HepG2 (cell line): ENCODE data around the gene GRIFIN. TPM values are rescaled to one million over a fixed set of nuclear protein-coding genes. Genes with fewer than 3 reads are reported as not detected.

Experiments
- ADNP ChIP-seq: sonication (generic); formaldehyde crosslinking; IDR thresholded peaks from 2 replicates; pipeline ENCODE4 v1.4.0; 2020; ENCODE audit warnings: missing genetic modification reagents
- ASH2L ChIP-seq: fragments of 300-600, 200-600 bp; sonication (generic); IDR thresholded peaks from 2 replicates; pipeline ENCODE4 v1.7.0; 2017; ENCODE audit warnings: low read depth, mild to moderate bottlenecking, moderate library complexity, mixed read lengths, low read length; ENCODE audit not compliant: insufficient read length
- CBX5 ChIP-seq: sonication (generic); formaldehyde crosslinking; IDR thresholded peaks from 2 replicates; pipeline ENCODE4 v1.4.0; 2020; ENCODE audit warnings: missing genetic modification reagents, borderline replicate concordance
- EHMT2 ChIP-seq: fragments of 200-600 bp; sonication (generic); IDR thresholded peaks from 2 replicates; pipeline ENCODE4 v1.7.0; 2017; ENCODE audit warnings: antibody characterized with exemption, low read depth, low read length, borderline replicate concordance
- MAZ ChIP-seq, 2 experiments: sonication (generic) in 1 of 2; formaldehyde crosslinking in 1 of 2; IDR thresholded peaks; 2 replicates each; pipeline versions ENCODE4 v1.5.0 to v1.6.1; 2012 to 2020; ENCODE audit warnings: low read depth in 2 of 2, mild to moderate bottlenecking in 2 of 2, borderline replicate concordance in 1 of 2, improper control_type of control experiment in 1 of 2, low read length in 1 of 2, missing genetic modification reagents in 1 of 2, moderate library complexity in 1 of 2
- RAD51 ChIP-seq: fragments of 450-650 bp; IDR thresholded peaks from 2 replicates; pipeline ENCODE4 v1.6.1; 2016; ENCODE audit warnings: borderline replicate concordance
- SALL1 ChIP-seq: sonication (generic); formaldehyde crosslinking; IDR thresholded peaks from 2 replicates; pipeline ENCODE4 v1.8.0; 2022; ENCODE audit warnings: mild to moderate bottlenecking, missing genetic modification reagents
- SPEN ChIP-seq: sonication (generic); formaldehyde crosslinking; IDR thresholded peaks from 2 replicates; pipeline ENCODE4 v1.5.1; 2020; ENCODE audit warnings: low read depth, mild to moderate bottlenecking, missing genetic modification reagents
- TP53 ChIP-seq: sonication (generic); formaldehyde crosslinking; conservative IDR thresholded peaks from 2 replicates; pipeline ENCODE4 v1.4.0; 2020; ENCODE audit warnings: missing genetic modification reagents
- ZNF33A ChIP-seq: sonication (generic); formaldehyde crosslinking; IDR thresholded peaks from 2 replicates; pipeline ENCODE4 v1.5.1; 2020; ENCODE audit warnings: missing genetic modification reagents, mild to moderate bottlenecking, moderate library complexity, borderline replicate concordance
- ZNF713 ChIP-seq: sonication (generic); formaldehyde crosslinking; IDR thresholded peaks from 2 replicates; pipeline ENCODE4 v1.4.0; 2020; ENCODE audit warnings: mild to moderate bottlenecking, missing genetic modification reagents
- ZNF724P ChIP-seq: sonication (generic); formaldehyde crosslinking; IDR thresholded peaks from 2 replicates; pipeline ENCODE4 v1.8.0; 2022; ENCODE audit warnings: missing genetic modification reagents, borderline replicate concordance
- polyA plus RNA-seq, 8 experiments: library from polyadenylated mRNA; depleted of rRNA in 3 of 8; stranded (reverse) in 7 of 8; unstranded in 1 of 8; fragments of >200 nt; fragmentation: Illumina TruSeq in 4 of 8; extraction: Trizol in 4 of 8; gene quantifications; 2 replicates each; pipeline versions ENCODE4 v1.2.1 to v1.2.3, GENCODE V29; 2011 to 2016; ENCODE audit warnings: low read depth in 4 of 8, missing spikeins in 1 of 8, mixed read lengths in 1 of 8; ENCODE audit not compliant: insufficient read depth in 1 of 8
- total RNA-seq, 5 experiments: library from RNA; depleted of rRNA; stranded (reverse); fragments of >200 nt; fragmentation: Illumina TruSeq; extraction: Trizol; gene quantifications; 2 replicates each; pipeline ENCODE4 v1.2.3, GENCODE V29; 2016; ENCODE audit warnings: low read depth in 1 of 5
- TF ChIP-seq, protein P1 (sequence below): sonication (generic); formaldehyde crosslinking; IDR thresholded peaks from 2 replicates; pipeline ENCODE4 v1.4.0; 2020; ENCODE audit warnings: missing genetic modification reagents
- TF ChIP-seq, protein P2 (sequence below): sonication (generic); formaldehyde crosslinking; IDR thresholded peaks from 2 replicates; pipeline ENCODE4 v1.5.0; 2020; ENCODE audit warnings: missing genetic modification reagents, mild to moderate bottlenecking, borderline replicate concordance
- TF ChIP-seq, protein P3 (sequence below): sonication (generic); formaldehyde crosslinking; IDR thresholded peaks from 2 replicates; pipeline ENCODE4 v1.4.0; 2020; ENCODE audit warnings: mild to moderate bottlenecking, missing genetic modification reagents
- TF ChIP-seq, protein P4 (sequence below): sonication (generic); formaldehyde crosslinking; IDR thresholded peaks from 2 replicates; pipeline ENCODE4 v1.4.0; 2020; ENCODE audit warnings: missing genetic modification reagents
- TF ChIP-seq, protein P5 (sequence below): sonication (generic); formaldehyde crosslinking; IDR thresholded peaks from 2 replicates; pipeline ENCODE4 v1.8.0; 2023; ENCODE audit warnings: mild to moderate bottlenecking, missing genetic modification reagents

The GRIFIN gene
- total and polyA plus RNA-seq, 2 of the 13 experiments (the other 11 are each of a cell fraction or from before 2014, with no cell fraction given): not detected

DNA sequence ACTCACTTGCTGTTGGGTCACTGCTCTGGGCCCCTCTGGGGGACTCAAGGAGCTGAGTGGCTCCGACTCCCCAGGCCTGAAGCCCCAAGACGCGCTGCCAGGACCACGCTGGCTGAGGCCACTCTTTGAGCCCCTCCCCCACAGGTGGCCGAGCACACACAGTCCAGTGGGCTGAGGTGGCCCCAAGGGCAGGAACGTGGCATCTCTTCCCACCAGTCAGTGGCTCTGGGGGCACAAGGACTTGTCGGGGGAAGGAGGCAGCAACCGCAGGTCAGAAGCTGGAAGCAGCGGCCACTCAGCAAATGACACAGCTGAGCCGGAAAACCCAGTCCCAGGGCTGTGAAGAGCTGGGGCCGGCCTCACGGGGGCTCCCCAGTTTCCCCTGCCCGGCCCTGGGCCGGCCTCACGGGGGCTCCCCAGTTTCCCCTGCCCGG, 24.1 kb downstream of the GRIFIN start (continued):
- TF ChIP-seq, protein P1, sequence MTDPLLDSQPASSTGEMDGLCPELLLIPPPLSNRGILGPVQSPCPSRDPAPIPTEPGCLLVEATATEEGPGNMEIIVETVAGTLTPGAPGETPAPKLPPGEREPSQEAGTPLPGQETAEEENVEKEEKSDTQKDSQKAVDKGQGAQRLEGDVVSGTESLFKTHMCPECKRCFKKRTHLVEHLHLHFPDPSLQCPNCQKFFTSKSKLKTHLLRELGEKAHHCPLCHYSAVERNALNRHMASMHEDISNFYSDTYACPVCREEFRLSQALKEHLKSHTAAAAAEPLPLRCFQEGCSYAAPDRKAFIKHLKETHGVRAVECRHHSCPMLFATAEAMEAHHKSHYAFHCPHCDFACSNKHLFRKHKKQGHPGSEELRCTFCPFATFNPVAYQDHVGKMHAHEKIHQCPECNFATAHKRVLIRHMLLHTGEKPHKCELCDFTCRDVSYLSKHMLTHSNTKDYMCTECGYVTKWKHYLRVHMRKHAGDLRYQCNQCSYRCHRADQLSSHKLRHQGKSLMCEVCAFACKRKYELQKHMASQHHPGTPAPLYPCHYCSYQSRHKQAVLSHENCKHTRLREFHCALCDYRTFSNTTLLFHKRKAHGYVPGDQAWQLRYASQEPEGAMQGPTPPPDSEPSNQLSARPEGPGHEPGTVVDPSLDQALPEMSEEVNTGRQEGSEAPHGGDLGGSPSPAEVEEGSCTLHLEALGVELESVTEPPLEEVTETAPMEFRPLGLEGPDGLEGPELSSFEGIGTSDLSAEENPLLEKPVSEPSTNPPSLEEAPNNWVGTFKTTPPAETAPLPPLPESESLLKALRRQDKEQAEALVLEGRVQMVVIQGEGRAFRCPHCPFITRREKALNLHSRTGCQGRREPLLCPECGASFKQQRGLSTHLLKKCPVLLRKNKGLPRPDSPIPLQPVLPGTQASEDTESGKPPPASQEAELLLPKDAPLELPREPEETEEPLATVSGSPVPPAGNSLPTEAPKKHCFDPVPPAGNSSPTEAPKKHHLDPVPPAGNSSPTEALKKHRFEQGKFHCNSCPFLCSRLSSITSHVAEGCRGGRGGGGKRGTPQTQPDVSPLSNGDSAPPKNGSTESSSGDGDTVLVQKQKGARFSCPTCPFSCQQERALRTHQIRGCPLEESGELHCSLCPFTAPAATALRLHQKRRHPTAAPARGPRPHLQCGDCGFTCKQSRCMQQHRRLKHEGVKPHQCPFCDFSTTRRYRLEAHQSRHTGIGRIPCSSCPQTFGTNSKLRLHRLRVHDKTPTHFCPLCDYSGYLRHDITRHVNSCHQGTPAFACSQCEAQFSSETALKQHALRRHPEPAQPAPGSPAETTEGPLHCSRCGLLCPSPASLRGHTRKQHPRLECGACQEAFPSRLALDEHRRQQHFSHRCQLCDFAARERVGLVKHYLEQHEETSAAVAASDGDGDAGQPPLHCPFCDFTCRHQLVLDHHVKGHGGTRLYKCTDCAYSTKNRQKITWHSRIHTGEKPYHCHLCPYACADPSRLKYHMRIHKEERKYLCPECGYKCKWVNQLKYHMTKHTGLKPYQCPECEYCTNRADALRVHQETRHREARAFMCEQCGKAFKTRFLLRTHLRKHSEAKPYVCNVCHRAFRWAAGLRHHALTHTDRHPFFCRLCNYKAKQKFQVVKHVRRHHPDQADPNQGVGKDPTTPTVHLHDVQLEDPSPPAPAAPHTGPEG (CRISPR knock-in tag): no peak
- TF ChIP-seq RAD51 (no peak), SALL1 (CRISPR knock-in tag) (no peak), ASH2L (no peak), ZNF713 (CRISPR knock-in tag) (no peak), CBX5 (CRISPR knock-in tag) (no peak), SPEN (CRISPR knock-in tag) (no peak), MAZ (IDR thresholded peaks at IDR 0.05; ENCODE audit: borderline replicate concordance, low read depth, low read length) (no peak), MAZ (CRISPR knock-in tag; IDR thresholded peaks at IDR 0.05; ENCODE audit: low read depth) (no peak), EHMT2 (no peak), ADNP (CRISPR knock-in tag) (no peak), ZNF724P (CRISPR knock-in tag) (no peak), ZNF33A (no peak), TP53 (CRISPR knock-in tag) (no peak)
- TF ChIP-seq, protein P2, sequence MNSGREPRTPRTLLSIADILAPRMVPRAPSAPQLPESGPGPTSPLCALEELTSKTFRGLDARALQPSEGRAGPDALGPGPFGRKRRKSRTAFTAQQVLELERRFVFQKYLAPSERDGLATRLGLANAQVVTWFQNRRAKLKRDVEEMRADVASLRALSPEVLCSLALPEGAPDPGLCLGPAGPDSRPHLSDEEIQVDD (CRISPR knock-in tag): peak; percentile 8; the same call in 1 of the 2 replicates
- TF ChIP-seq, protein P3, sequence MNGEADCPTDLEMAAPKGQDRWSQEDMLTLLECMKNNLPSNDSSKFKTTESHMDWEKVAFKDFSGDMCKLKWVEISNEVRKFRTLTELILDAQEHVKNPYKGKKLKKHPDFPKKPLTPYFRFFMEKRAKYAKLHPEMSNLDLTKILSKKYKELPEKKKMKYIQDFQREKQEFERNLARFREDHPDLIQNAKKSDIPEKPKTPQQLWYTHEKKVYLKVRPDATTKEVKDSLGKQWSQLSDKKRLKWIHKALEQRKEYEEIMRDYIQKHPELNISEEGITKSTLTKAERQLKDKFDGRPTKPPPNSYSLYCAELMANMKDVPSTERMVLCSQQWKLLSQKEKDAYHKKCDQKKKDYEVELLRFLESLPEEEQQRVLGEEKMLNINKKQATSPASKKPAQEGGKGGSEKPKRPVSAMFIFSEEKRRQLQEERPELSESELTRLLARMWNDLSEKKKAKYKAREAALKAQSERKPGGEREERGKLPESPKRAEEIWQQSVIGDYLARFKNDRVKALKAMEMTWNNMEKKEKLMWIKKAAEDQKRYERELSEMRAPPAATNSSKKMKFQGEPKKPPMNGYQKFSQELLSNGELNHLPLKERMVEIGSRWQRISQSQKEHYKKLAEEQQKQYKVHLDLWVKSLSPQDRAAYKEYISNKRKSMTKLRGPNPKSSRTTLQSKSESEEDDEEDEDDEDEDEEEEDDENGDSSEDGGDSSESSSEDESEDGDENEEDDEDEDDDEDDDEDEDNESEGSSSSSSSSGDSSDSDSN (CRISPR knock-in tag): no peak; the same call in 1 of the 2 replicates
- TF ChIP-seq, protein P4, sequence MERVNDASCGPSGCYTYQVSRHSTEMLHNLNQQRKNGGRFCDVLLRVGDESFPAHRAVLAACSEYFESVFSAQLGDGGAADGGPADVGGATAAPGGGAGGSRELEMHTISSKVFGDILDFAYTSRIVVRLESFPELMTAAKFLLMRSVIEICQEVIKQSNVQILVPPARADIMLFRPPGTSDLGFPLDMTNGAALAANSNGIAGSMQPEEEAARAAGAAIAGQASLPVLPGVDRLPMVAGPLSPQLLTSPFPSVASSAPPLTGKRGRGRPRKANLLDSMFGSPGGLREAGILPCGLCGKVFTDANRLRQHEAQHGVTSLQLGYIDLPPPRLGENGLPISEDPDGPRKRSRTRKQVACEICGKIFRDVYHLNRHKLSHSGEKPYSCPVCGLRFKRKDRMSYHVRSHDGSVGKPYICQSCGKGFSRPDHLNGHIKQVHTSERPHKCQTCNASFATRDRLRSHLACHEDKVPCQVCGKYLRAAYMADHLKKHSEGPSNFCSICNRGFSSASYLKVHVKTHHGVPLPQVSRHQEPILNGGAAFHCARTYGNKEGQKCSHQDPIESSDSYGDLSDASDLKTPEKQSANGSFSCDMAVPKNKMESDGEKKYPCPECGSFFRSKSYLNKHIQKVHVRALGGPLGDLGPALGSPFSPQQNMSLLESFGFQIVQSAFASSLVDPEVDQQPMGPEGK: peak; percentile 65; the same call in 1 of the 2 replicates
- TF ChIP-seq, protein P5, sequence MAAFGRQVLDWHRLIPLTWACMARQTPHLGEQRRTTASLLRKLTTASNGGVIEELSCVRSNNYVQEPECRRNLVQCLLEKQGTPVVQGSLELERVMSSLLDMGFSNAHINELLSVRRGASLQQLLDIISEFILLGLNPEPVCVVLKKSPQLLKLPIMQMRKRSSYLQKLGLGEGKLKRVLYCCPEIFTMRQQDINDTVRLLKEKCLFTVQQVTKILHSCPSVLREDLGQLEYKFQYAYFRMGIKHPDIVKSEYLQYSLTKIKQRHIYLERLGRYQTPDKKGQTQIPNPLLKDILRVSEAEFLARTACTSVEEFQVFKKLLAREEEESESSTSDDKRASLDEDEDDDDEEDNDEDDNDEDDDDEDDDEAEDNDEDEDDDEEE (CRISPR knock-in tag): no peak
